ENCODE results near the gene KMT2C.

Gene KMT2C

DNA sequence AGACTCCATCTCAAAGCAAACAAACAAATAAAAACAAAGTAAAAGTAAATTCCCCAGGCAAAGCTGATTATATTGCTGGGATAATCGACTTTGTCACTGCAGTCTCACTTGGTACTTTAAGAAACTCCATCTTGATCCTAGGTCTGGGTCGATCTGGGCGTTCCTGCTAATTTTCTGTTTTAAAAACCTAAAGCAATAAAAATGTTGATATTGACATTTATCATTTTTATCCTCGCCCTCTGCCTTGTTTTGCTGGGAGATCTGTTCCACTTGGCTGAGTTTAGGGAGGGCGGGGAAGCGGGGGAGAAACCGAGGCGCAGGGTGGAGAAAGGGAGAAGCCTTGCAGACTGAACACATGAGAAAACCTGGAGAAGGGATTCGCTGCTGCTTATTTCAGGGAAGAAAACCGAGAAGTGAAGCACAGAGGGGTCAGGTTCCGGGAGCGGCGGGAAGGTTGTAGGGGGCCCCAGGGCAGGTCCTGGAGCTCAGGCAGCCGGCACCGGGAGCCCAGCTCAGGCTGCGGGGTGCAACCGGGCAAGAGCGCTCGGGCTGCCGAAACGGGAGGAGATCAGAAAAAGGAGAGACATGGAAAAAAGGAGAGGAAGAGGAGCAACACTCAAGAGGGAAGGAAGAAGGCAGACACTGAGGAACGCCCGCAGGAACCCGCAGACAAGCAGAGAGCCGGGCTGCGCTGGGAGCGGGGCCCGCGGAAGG, 27.3 kb upstream of the KMT2C start (continued):
- TF ChIP-seq PRDM2 (tag by site-specific recombination; IDR thresholded peaks at IDR 0.05; ENCODE audit: borderline replicate concordance) (no peak), ZNF549 (tag by site-specific recombination; IDR thresholded peaks at IDR 0.05) (no peak), KLF17 (tag by site-specific recombination; IDR thresholded peaks at IDR 0.05) (peak; percentile 81), ZNF629 (tag by site-specific recombination; IDR thresholded peaks at IDR 0.05) (peak; percentile 59), ZNF350 (tag by site-specific recombination; IDR thresholded peaks at IDR 0.05) (no peak), ZNF621 (tag by site-specific recombination; IDR thresholded peaks at IDR 0.05) (no peak), ZNF791 (tag by site-specific recombination; IDR thresholded peaks at IDR 0.05) (no peak), BCL11B (tag by site-specific recombination; IDR thresholded peaks at IDR 0.05; ENCODE audit: low read depth) (no peak), KLF8 (tag by site-specific recombination; IDR thresholded peaks at IDR 0.05) (peak; percentile 77), ZNF362 (tag by site-specific recombination; IDR thresholded peaks at IDR 0.05) (0 out of 2 replicates have a peak, but pooled peaks have one; percentile 46), HOXD13 (CRISPR knock-in tag; IDR thresholded peaks at IDR 0.05; ENCODE audit: borderline replicate concordance) (peak; percentile 50; the same call in 1 of the 2 replicates), ZNF473 (tag by site-specific recombination; IDR thresholded peaks at IDR 0.05) (no peak), ZNF19 (tag by site-specific recombination; IDR thresholded peaks at IDR 0.05; ENCODE audit: low read depth) (no peak), FEZF1 (tag by site-specific recombination; IDR thresholded peaks at IDR 0.05) (no peak), ZFP37 (tag by site-specific recombination; IDR thresholded peaks at IDR 0.05) (peak; percentile 88), KLF1 (tag by site-specific recombination; IDR thresholded peaks at IDR 0.05) (peak; percentile 67)
- TF ChIP-seq, protein P1, sequence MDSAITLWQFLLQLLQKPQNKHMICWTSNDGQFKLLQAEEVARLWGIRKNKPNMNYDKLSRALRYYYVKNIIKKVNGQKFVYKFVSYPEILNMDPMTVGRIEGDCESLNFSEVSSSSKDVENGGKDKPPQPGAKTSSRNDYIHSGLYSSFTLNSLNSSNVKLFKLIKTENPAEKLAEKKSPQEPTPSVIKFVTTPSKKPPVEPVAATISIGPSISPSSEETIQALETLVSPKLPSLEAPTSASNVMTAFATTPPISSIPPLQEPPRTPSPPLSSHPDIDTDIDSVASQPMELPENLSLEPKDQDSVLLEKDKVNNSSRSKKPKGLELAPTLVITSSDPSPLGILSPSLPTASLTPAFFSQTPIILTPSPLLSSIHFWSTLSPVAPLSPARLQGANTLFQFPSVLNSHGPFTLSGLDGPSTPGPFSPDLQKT (IDR thresholded peaks at IDR 0.05; ENCODE audit: borderline replicate concordance, low read depth, low read length): no peak
- TF ChIP-seq, protein P2, sequence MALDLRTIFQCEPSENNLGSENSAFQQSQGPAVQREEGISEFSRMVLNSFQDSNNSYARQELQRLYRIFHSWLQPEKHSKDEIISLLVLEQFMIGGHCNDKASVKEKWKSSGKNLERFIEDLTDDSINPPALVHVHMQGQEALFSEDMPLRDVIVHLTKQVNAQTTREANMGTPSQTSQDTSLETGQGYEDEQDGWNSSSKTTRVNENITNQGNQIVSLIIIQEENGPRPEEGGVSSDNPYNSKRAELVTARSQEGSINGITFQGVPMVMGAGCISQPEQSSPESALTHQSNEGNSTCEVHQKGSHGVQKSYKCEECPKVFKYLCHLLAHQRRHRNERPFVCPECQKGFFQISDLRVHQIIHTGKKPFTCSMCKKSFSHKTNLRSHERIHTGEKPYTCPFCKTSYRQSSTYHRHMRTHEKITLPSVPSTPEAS (tag by site-specific recombination; IDR thresholded peaks at IDR 0.05): peak; percentile 49; the same call in 1 of the 2 replicates
- TF ChIP-seq, protein P3, sequence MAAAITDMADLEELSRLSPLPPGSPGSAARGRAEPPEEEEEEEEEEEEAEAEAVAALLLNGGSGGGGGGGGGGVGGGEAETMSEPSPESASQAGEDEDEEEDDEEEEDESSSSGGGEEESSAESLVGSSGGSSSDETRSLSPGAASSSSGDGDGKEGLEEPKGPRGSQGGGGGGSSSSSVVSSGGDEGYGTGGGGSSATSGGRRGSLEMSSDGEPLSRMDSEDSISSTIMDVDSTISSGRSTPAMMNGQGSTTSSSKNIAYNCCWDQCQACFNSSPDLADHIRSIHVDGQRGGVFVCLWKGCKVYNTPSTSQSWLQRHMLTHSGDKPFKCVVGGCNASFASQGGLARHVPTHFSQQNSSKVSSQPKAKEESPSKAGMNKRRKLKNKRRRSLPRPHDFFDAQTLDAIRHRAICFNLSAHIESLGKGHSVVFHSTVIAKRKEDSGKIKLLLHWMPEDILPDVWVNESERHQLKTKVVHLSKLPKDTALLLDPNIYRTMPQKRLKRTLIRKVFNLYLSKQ (tag by site-specific recombination; IDR thresholded peaks at IDR 0.05; ENCODE audit: borderline replicate concordance): no peak
- TF ChIP-seq, protein P4, sequence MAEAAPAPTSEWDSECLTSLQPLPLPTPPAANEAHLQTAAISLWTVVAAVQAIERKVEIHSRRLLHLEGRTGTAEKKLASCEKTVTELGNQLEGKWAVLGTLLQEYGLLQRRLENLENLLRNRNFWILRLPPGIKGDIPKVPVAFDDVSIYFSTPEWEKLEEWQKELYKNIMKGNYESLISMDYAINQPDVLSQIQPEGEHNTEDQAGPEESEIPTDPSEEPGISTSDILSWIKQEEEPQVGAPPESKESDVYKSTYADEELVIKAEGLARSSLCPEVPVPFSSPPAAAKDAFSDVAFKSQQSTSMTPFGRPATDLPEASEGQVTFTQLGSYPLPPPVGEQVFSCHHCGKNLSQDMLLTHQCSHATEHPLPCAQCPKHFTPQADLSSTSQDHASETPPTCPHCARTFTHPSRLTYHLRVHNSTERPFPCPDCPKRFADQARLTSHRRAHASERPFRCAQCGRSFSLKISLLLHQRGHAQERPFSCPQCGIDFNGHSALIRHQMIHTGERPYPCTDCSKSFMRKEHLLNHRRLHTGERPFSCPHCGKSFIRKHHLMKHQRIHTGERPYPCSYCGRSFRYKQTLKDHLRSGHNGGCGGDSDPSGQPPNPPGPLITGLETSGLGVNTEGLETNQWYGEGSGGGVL (tag by site-specific recombination; IDR thresholded peaks at IDR 0.05): peak; percentile 54
- TF ChIP-seq, protein P5, sequence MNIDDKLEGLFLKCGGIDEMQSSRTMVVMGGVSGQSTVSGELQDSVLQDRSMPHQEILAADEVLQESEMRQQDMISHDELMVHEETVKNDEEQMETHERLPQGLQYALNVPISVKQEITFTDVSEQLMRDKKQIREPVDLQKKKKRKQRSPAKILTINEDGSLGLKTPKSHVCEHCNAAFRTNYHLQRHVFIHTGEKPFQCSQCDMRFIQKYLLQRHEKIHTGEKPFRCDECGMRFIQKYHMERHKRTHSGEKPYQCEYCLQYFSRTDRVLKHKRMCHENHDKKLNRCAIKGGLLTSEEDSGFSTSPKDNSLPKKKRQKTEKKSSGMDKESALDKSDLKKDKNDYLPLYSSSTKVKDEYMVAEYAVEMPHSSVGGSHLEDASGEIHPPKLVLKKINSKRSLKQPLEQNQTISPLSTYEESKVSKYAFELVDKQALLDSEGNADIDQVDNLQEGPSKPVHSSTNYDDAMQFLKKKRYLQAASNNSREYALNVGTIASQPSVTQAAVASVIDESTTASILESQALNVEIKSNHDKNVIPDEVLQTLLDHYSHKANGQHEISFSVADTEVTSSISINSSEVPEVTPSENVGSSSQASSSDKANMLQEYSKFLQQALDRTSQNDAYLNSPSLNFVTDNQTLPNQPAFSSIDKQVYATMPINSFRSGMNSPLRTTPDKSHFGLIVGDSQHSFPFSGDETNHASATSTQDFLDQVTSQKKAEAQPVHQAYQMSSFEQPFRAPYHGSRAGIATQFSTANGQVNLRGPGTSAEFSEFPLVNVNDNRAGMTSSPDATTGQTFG (tag by site-specific recombination; IDR thresholded peaks at IDR 0.05; ENCODE audit: borderline replicate concordance): no peak
